Right lung (tissue), 5 donors: ENCODE data around the gene RBM20. TPM values are rescaled to one million over a fixed set of nuclear protein-coding genes. Genes with fewer than 3 reads are reported as not detected.
"Not testable (repeated sequence)": the region's sequence is repeated elsewhere in the genome, so short reads cannot be mapped to it uniquely, and the experiment has no call there.

Experiments
- DNase-seq, 2 donors: peaks; one replicate each; pipeline ENCODE4 v3.0.0-alpha.2; 2013
- polyA plus RNA-seq, 5 donors: library from polyadenylated mRNA; unstranded; fragments of 120-200 nt; gene quantifications; one replicate each; pipeline versions ENCODE4 v1.2.1 to v1.2.3, GENCODE V29; 2013; ENCODE audit warnings: inconsistent platforms in 1 of 5, low replicate concordance in 1 of 5; ENCODE audit not compliant: insufficient read length in 5 of 5, insufficient read depth in 1 of 5

Gene RBM20
- polyA plus RNA-seq, 5 donors, result 1.1 to 1.6 (median 1.4) TPM

GRCh38 chr10:110648692-110649346 lies 4.7 kb downstream of the RBM20 start:
- DNase-seq, result no peak

DNA sequence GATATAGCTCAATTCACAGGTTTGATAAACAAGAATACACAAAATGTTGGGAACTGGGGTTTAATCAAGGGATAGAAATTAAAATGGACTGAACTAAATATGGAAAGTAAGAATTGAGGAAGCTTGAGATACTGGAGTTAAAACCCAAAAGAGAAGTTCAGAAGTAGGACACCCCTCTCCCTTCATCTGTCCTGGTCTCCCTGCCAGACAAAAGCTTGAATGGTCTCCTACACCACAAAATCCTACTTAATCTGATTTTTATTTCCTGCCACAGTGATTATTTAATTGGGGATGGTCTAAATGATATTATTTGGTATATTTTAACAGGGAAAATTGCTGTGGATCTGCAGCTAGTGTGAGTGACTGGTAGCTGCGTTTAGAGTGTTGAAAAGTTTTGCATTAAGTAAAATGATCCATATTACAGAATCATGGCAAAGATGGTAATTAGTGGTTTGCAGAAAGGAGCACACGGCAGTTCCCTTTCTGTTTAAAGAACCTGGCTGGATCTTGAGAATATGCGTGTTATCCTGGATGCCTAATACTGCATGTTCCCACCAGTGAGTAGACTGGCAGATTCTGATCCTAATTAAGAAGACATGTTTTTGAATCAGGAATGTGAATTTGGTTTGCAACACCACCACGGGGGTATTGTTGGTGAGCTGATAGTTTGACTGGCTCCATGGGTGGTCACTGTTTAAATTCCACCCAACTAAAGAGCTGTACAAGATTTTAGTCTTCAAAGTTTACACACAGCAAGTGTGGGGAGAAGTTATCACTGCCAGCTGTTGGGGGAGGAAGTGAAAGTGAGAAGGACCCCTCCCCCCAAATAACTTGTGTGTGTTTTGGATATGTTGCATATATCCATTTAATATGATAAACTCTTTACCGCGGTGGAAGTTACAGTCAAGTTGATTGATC lies 5.5 kb downstream of the RBM20 start:
- DNase-seq, result no peak

- DNase-seq, result no peak
Measured at GRCh38 chr10:110650265-110650668, 6.1 kb downstream of the RBM20 start.

DNA sequence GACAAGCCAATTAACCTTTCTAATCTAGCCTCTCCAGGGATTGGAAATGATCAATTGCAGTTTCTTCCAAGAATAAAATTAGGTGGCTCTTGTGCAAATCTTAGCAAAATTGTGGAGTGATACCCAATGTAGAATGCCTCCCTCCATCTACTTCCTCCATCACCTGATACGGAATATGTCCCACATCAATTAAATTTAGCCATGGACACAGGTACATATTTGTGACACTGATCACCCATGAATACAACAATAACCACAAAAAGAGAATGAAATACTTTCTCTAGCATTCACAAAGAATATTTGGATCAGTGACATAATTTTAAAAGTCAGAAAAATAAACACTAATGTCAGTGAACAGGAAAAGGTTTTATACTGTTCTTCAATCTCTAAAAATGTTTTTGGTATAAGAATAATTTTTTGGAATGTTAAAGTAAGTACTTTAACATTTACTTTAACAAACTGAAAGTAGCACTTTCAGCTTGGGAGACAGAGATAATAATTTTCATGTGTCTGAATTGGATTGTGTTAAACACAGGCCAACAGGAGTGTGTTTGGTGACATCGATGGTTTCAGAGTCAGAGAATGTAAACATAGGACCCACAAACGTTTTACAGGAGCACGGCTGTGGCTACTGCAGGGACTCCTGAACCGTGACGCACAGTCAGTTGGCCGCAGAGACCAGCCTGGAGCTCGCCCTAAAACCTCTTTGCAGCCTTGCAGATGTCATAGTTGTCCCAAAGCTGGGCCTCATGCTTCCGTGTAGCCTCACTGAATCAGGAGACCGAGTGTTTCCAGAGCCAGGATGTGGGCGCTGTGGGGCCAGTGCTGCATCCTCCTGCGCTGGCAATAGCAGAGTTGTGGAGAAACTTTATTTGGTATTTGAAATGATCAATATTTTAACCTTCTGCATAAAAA lies 7.2 kb downstream of the RBM20 start:
- no peak for DNase-seq

GRCh38 chr10:110652475-110653118 lies 8.5 kb downstream of the RBM20 start:
- no peak for DNase-seq

DNA sequence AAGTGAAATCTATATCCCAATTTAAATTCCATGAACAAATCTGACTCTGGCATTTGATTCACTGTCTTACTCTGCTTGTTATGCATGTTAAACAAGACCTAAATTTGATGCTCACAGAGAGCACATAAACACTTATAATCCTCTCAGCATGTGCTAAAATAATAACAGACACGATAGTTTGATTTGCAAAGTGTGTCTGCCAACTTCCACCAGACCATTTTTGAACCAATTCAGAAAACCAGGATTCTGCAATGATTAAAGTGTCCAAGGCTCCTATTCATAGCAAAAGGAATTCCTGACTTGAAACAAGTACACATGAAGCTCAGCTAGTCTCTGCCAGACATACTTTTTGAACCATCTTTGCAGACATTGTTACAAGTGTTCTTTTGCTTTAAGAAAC lies 11.2 kb downstream of the RBM20 start:
- DNase-seq, result no peak

- DNase-seq, result no peak
Measured at GRCh38 chr10:110656612-110657011, 12.5 kb downstream of the RBM20 start.

DNA sequence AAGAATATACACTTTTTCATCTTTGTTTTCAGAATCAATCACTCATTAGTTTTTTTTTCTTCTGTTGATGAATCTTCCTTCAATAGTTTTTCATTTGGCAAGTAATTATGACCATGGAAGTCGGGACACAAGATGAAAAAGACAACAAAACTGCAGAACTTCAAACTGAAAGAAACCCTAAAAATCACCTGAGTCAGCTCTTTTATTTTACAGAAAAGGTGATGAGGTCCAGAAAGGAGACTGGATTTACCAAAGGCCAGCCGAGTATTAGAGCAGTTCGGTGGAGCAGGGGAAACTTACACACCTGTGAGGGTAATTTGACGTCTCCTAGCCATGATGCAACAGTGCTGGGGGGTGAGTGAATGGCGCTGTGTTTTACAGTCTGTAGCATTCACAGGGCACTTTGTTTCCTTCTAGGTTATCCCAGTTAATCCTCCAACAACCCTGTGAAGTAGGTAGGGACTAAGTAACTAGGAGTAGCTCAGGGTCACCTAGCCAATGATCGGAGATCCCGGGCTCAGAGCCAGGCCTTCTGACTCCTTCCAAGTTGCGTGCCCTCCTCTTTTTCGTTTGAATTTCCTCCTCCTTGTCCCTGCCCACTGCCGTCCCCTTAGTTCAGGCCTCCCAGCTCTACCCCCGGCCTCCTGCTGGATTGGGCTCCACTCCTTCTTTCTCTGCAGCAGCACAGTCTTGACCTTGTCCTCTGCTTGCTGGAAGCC lies 14.0 kb downstream of the RBM20 start:
- DNase-seq, result no peak

DNA sequence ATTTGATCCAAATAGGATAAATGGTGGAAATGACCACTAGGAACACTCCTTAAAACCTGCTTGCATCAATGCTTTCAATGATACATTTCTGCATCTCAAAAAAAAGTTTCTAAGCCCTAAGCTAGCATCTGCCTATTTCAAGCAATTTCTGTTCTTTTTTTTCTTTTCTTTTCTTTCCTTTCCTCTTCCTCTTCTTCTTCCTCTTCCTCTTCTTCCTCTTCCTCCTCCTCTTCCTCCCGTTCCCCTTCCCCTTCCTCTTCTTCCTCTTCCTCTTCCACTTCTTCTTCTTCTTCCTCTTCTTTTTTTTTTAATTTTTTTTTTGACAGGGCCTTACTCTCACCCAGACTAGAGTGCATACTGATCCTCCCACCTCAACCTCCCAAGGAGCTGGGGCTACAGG lies 15.4 kb downstream of the RBM20 start:
- DNase-seq, result no peak

DNA sequence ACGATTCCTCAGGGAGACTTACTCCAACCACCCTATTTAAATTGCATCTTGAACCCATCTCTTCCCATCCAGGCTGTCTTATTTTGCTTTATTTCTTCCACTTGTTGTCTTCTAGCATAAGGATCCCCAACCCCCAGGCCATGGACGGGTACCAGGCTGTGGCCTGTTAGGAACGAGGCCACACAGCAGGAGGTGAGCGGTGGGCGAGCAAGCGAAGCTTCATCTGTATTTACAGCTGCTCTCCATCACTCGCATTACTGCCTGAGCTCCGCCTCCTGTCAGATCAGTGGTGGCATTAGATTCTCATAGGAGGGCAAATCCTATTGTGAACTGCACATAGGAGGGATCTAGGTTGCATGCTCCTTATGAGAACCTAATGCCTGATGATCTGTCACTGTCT lies 16.2 kb downstream of the RBM20 start:
- not testable (repeated sequence) for DNase-seq

DNA sequence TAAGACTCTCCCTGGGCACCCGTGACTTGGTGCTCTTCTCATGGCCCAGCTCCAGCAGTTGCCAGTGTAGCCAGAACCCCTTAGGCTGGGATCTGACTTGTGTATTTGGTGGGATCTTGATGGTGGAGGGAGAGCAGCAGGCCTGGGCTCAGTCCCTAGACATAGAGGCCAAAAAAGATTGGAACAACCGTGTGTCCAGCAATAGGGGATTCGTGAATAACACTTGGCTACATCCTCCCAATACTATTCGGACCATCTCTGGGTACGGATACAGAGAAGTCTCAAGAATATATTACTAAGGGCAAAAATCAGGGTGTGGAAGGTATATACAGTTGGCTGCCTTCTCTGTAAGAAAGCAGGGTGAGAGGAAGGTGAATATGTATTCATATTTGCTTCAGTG lies 17.2 kb downstream of the RBM20 start:
- DNase-seq, result no peak

GRCh38 chr10:110664483-110665420 lies 20.6 kb downstream of the RBM20 start:
- no peak for DNase-seq

- DNase-seq, result not testable (repeated sequence)
Measured at GRCh38 chr10:110666259-110666658, 22.1 kb downstream of the RBM20 start.

DNA sequence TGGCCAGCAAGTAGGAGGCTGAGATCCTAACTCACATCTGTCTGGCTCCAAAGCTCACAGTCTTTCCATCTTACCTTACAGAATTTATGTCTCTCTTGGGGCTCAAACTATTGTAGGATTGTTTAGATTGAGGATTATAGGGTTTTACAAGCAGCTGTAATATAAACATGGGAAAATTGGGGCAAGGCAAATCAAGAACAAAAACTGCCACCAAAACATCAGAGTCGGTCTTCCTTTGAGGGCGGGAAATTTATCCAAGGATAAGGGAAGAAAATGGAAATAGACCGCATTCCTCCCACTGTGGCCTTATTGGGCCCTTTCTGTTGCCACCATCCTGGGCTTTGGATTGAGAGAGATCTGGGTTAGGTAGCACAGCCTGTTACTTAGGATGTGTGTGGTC lies 22.5 kb downstream of the RBM20 start:
- DNase-seq, result no peak

DNA sequence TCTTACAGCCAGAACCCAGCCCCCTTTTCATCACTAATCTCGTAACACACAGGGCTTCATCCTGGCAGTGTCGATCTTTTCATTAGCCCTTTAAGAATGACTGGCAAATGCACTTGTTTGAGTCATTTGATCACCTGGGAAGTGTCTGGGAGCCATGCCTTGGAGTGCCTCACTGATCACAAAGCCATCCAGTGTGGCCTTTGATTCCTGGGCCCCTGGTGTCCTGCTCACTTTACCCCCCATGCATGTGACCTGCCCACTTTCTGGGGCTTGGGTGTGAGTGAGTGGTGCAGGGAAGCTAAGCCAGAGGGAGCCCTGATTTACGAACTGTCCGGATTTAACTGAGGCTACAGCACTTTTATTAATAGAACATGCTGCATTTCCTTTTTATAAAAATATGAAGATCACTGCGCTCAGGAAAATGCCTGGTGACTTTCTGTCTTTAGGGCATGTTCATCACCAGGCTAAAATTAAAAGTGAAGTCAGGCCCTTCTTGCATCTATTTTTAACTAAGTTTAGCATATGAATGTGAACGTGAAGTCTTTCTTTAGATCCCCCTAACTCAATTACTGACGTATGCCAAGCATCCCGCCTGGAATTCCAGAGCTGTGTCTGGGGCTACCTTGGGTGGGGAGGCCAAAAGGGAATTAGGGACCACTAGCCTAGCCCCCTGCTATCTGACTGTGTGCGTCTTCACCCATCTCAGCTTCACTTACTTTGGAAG lies 23.6 kb downstream of the RBM20 start:
- DNase-seq, result no peak

- DNase-seq, result no peak
Measured at GRCh38 chr10:110668443-110668842, 24.3 kb downstream of the RBM20 start.

- no peak for DNase-seq
Measured at GRCh38 chr10:110670335-110670734, 26.2 kb downstream of the RBM20 start.

- DNase-seq, result peak; percentile 37 to 40
Measured at GRCh38 chr10:110671788-110672579, 27.8 kb downstream of the RBM20 start.
